ENCODE measurements around the gene TOX3.
A peak's percentile ranks its signal among the peaks of the same experiment; 100 is the strongest.

The TOX3 gene

GRCh38 chr16:52584354-52585320 lies 37.7 kb upstream of the TOX3 start:
- TF ChIP-seq NFRKB (IDR thresholded peaks at IDR 0.05): no peak
- TF ChIP-seq TARDBP (IDR thresholded peaks at IDR 0.05): no peak
- no peak for TF ChIP-seq L3MBTL2 (conservative IDR thresholded peaks at IDR 0.05)
- TF ChIP-seq ARNT (IDR thresholded peaks at IDR 0.05): no peak
- no peak for TF ChIP-seq HDGF (IDR thresholded peaks at IDR 0.05; ENCODE audit: borderline replicate concordance)
- TF ChIP-seq ELF4 (IDR thresholded peaks at IDR 0.05): no peak
- TF ChIP-seq FOXA1 (IDR thresholded peaks at IDR 0.05): no peak
- no peak for TF ChIP-seq FOXK2 (IDR thresholded peaks at IDR 0.05)
- TF ChIP-seq SUZ12 (IDR thresholded peaks at IDR 0.05): no peak
- TF ChIP-seq FOXM1 (IDR thresholded peaks at IDR 0.05; ENCODE audit: borderline replicate concordance): no peak
- no peak for TF ChIP-seq BHLHE40 (IDR thresholded peaks at IDR 0.05; ENCODE audit: borderline replicate concordance)
- TF ChIP-seq ZNF384 (IDR thresholded peaks at IDR 0.05): no peak
- TF ChIP-seq LEF1 (IDR thresholded peaks at IDR 0.05; ENCODE audit: borderline replicate concordance): no peak
- TF ChIP-seq CTBP1 (IDR thresholded peaks at IDR 0.05; ENCODE audit: borderline replicate concordance): no peak
- TF ChIP-seq, protein P1, sequence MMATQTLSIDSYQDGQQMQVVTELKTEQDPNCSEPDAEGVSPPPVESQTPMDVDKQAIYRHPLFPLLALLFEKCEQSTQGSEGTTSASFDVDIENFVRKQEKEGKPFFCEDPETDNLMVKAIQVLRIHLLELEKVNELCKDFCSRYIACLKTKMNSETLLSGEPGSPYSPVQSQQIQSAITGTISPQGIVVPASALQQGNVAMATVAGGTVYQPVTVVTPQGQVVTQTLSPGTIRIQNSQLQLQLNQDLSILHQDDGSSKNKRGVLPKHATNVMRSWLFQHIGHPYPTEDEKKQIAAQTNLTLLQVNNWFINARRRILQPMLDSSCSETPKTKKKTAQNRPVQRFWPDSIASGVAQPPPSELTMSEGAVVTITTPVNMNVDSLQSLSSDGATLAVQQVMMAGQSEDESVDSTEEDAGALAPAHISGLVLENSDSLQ (IDR thresholded peaks at IDR 0.05): no peak
- TF ChIP-seq SP1 (IDR thresholded peaks at IDR 0.05): no peak
- ChIA-PET CTCF (no interaction called here), POLR2A (no interaction called here)
- DNase-seq (ENCODE audit: extremely low spot score): no peak

DNA sequence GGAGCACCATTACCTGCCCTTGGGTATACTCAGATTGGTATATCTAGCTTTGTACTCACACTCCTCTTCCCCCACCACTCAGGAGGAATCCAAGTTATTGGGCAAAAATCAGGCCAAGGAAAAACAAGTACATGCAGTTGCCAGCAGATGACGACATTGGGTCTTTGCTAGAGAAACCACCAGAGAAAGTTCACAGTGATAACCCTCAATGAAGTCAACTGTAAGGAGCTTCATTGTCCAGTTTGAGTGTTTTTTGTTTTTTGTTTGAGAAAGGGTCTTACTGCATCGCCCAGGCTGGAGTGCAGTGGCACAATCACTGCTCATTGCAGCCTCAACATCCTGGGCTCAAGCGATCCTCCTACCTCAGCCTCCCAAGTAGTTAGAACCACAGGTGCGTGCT lies 34.6 kb upstream of the TOX3 start:
- TF ChIP-seq SUZ12 (IDR thresholded peaks at IDR 0.05) (no peak), SP1 (IDR thresholded peaks at IDR 0.05) (no peak), NFRKB (IDR thresholded peaks at IDR 0.05) (no peak)
- POLR2A ChIA-PET: no interaction called here
- CTCF ChIA-PET: no interaction called here
- peak; percentile 9 for DNase-seq (ENCODE audit: extremely low spot score)

- CTCF ChIA-PET: no interaction called here
- POLR2A ChIA-PET: no interaction called here
- TF ChIP-seq FOXK2 (IDR thresholded peaks at IDR 0.05) (no peak), LEF1 (IDR thresholded peaks at IDR 0.05; ENCODE audit: borderline replicate concordance) (no peak), L3MBTL2 (conservative IDR thresholded peaks at IDR 0.05) (no peak), ARNT (IDR thresholded peaks at IDR 0.05) (no peak), FOXM1 (IDR thresholded peaks at IDR 0.05; ENCODE audit: borderline replicate concordance) (no peak), ZNF384 (IDR thresholded peaks at IDR 0.05) (no peak), SP1 (IDR thresholded peaks at IDR 0.05) (no peak), NFRKB (IDR thresholded peaks at IDR 0.05) (no peak), FOXA1 (IDR thresholded peaks at IDR 0.05) (no peak)
- TF ChIP-seq, protein P1 (IDR thresholded peaks at IDR 0.05): no peak
- no peak for DNase-seq (ENCODE audit: extremely low spot score)
Observed at GRCh38 chr16:52580488-52580887, 33.5 kb upstream of the TOX3 start.

- DNase-seq (ENCODE audit: extremely low spot score): no peak
- ChIA-PET CTCF (no interaction called here), POLR2A (no interaction called here)
- TF ChIP-seq NFRKB (IDR thresholded peaks at IDR 0.05): no peak
- TF ChIP-seq ARNT (IDR thresholded peaks at IDR 0.05): no peak
- no peak for TF ChIP-seq CTBP1 (IDR thresholded peaks at IDR 0.05; ENCODE audit: borderline replicate concordance)
- no peak for TF ChIP-seq BHLHE40 (IDR thresholded peaks at IDR 0.05; ENCODE audit: borderline replicate concordance)
- no peak for TF ChIP-seq FOXK2 (IDR thresholded peaks at IDR 0.05)
- no peak for TF ChIP-seq SUZ12 (IDR thresholded peaks at IDR 0.05)
- TF ChIP-seq L3MBTL2 (conservative IDR thresholded peaks at IDR 0.05): no peak
Observed at GRCh38 chr16:52578829-52579498, 32.0 kb upstream of the TOX3 start.

GRCh38 chr16:52578007-52578828 lies 31.3 kb upstream of the TOX3 start:
- TF ChIP-seq LEF1 (IDR thresholded peaks at IDR 0.05; ENCODE audit: borderline replicate concordance) (no peak), BHLHE40 (IDR thresholded peaks at IDR 0.05; ENCODE audit: borderline replicate concordance) (no peak), FOXA1 (IDR thresholded peaks at IDR 0.05) (no peak), L3MBTL2 (conservative IDR thresholded peaks at IDR 0.05) (no peak), SP1 (IDR thresholded peaks at IDR 0.05) (no peak), ZNF384 (IDR thresholded peaks at IDR 0.05) (no peak), FOXK2 (IDR thresholded peaks at IDR 0.05) (no peak), NFRKB (IDR thresholded peaks at IDR 0.05) (no peak), FOXM1 (IDR thresholded peaks at IDR 0.05; ENCODE audit: borderline replicate concordance) (no peak), SUZ12 (IDR thresholded peaks at IDR 0.05) (no peak), ARNT (IDR thresholded peaks at IDR 0.05) (no peak), CTBP1 (IDR thresholded peaks at IDR 0.05; ENCODE audit: borderline replicate concordance) (no peak), ELF4 (IDR thresholded peaks at IDR 0.05) (no peak), HDGF (IDR thresholded peaks at IDR 0.05; ENCODE audit: borderline replicate concordance) (no peak), TARDBP (IDR thresholded peaks at IDR 0.05) (no peak)
- TF ChIP-seq, protein P1 (IDR thresholded peaks at IDR 0.05): no peak
- DNase-seq (ENCODE audit: extremely low spot score): no peak
- ChIA-PET CTCF (no interaction called here), POLR2A (no interaction called here)

Measured in HEK293T (cell line).